Measurements from ENCODE around the gene ADAMTSL2. TPM values are rescaled to one million over a fixed set of nuclear protein-coding genes. Genes with fewer than 3 reads are reported as not detected.

The ADAMTSL2 gene
- total RNA-seq, 4 donors from 2014 or later, result 11.1 to 38.9 (median 26.9) TPM

DNA sequence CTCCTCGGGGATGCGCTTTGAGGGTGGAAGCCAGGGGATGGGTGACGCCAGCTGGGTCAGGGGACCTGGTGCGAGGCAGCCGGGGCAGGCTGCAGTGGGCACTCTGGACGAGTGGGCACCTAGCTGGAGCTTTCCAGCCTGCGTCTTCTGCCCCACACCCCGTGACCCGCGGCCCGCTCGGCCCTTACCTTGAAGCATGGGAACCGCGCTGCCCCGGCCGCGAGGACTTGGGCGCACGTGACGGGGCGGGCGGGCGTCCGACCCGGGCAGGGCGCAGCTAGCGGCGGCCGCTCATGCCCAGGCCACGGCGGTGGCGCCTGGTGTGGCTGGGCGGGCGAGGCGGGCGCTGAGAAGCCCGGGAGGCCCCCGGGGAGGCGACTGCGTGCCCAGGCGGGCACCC, 74.4 kb downstream of the ADAMTSL2 start:
- H3K36me3 ChIP-seq, result no peaks in the 10 kb centered on the region
- peaks cover 0 to 4% (median 0%) of the 10 kb centered on the region in 4 donors for H3K4me1 ChIP-seq
- peak overlapping the region in 1 of 4 donors; percentile 13 for H3K4me3 ChIP-seq
- WGBS, 2 donors, result 11 to 58% methylated on average over 4 to 25 of the region's 41 CpGs
- no peak for TF ChIP-seq POLR2A (IDR thresholded peaks at IDR 0.05)
- peaks cover 0 to 79% of the 10 kb centered on the region in 2 donors for H3K27me3 ChIP-seq
- DNase-seq (ENCODE audit: low spot score in 2 of 2), result no peak
- H3K9me3 ChIP-seq, result no peaks in the 10 kb centered on the region
- H3K27ac ChIP-seq, result no peak overlapping the region

DNA sequence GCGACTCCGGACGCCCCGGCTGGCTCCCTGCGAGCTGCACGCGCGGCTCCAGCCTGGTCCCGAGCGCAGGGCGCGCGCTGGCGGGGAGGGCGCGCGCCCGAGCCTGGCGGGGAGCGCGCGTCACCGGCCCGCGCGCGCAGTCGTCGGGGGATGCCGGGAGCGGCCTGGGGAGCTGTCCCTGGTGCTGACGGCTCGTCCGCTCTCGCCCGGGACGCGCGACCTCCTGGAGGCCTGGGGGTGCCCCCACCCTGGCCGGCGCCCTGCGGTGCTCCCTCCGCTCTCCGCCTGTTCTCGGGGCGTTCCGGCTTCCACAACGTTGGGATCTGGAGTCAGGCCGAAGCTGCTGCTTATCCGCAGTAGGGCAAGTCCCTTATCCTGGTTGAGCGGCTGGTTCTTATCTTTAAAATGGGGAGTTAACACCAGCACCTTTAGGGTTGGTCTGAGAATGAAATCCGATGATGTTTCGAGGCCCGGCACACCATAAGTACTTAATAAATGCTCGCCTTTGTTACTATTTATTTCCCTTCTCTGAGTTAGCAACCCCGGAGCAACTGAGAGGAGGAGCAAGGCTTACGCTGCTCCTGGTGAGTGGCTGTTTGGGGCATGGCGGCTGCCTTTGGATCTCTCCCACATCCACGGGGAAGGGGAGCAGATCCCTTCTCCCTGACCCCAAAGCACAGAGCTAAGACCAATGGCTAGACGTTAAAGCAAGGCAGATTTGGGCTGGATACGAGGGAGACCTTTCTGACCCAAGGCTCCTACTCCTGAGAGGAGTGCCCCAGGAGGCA, 75.0 kb downstream of the ADAMTSL2 start, which contains the start of gene FAM163B:
FAM163B (minus strand) TSS at position 79 of the 788 bp plus-strand sequence. CDS start 29,166 bp downstream, outside the sequence.
- H3K9me3 ChIP-seq, result no peaks in the 10 kb centered on the region
- peaks cover 0 to 83% of the 10 kb centered on the region in 2 donors for H3K27me3 ChIP-seq
- DNase-seq (ENCODE audit: low spot score in 2 of 2), result no peak
- WGBS, 2 donors, result 21 to 29% methylated on average over 18 to 19 of the region's 61 CpGs
- no peaks in the 10 kb centered on the region for H3K36me3 ChIP-seq
- H3K4me3 ChIP-seq, result peak within 1 kb of the TSS in 1 of 4 donors; percentile 13
- TF ChIP-seq EP300 (IDR thresholded peaks at IDR 0.05), result no peak
- TF ChIP-seq, protein P1, sequence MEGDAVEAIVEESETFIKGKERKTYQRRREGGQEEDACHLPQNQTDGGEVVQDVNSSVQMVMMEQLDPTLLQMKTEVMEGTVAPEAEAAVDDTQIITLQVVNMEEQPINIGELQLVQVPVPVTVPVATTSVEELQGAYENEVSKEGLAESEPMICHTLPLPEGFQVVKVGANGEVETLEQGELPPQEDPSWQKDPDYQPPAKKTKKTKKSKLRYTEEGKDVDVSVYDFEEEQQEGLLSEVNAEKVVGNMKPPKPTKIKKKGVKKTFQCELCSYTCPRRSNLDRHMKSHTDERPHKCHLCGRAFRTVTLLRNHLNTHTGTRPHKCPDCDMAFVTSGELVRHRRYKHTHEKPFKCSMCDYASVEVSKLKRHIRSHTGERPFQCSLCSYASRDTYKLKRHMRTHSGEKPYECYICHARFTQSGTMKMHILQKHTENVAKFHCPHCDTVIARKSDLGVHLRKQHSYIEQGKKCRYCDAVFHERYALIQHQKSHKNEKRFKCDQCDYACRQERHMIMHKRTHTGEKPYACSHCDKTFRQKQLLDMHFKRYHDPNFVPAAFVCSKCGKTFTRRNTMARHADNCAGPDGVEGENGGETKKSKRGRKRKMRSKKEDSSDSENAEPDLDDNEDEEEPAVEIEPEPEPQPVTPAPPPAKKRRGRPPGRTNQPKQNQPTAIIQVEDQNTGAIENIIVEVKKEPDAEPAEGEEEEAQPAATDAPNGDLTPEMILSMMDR (IDR thresholded peaks at IDR 0.05), result no peak
- no peak for TF ChIP-seq POLR2A (IDR thresholded peaks at IDR 0.05)
- no peak within 1 kb of the TSS for H3K27ac ChIP-seq
- peaks cover 0 to 4% (median 0%) of the 10 kb centered on the region in 4 donors for H3K4me1 ChIP-seq

DNA sequence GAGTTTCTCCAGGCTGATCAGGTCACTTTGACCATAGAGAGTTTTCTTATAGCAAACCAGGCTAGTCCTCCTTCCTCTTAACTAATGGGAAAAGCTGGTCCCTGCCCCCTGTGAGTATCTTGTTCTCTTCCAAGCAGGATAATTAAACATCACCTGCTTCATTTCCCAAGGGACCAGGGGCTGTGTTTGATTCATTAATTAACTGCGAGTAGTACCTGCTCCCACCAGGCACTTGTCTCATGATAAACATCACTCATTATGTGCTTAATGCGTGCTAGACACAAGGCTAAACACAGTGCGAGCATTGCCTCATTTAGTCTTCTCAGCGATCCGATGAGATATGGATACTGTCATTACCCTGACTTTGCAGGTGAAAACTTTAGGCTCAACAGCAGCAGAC, 76.3 kb downstream of the ADAMTSL2 start:
- Histone ChIP-seq H3K36me3 (no peaks in the 10 kb centered on the region), H3K27ac (no peak overlapping the region), H3K9me3 (no peaks in the 10 kb centered on the region), H3K27me3 (peaks cover 0 to 87% of the 10 kb centered on the region in 2 donors), H3K4me1 (peaks cover 0 to 4% (median 0%) of the 10 kb centered on the region in 4 donors), H3K4me3 (no peak overlapping the region)
- no peak for DNase-seq (ENCODE audit: low spot score in 2 of 2)
- 81 to 89% methylated on average over 5 of the region's 5 CpGs for WGBS, 2 donors
- no peak for TF ChIP-seq POLR2A (IDR thresholded peaks at IDR 0.05)
- TF ChIP-seq, protein P1 (IDR thresholded peaks at IDR 0.05), result no peak

DNA sequence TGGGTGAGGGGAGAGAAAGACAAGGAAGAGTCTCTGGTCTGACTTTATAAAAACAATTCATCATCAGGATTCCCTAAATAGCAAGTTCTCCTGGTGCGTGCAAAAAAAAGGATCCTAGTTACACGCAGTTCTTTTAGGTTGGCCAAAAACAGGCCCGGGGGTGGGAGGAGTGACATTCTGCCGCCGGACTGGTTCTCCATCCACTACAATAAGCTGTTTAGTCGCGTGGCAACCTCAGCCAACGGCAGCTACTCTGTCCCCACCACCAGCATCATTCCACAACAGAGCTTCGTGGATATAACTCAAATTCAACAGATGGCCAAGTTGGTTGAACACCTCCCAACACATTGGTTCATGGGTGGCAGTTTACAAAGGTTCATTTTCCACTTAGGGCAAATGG, 77.5 kb downstream of the ADAMTSL2 start:
- no peak for TF ChIP-seq EP300 (IDR thresholded peaks at IDR 0.05)
- no peak for TF ChIP-seq POLR2A (IDR thresholded peaks at IDR 0.05)
- TF ChIP-seq, protein P1 (IDR thresholded peaks at IDR 0.05), result no peak
- DNase-seq (ENCODE audit: low spot score in 2 of 2), result no peak
- Histone ChIP-seq H3K4me3 (no peak overlapping the region), H3K27me3 (peaks cover 0 to 87% of the 10 kb centered on the region in 2 donors), H3K4me1 (peaks cover 0 to 4% (median 0%) of the 10 kb centered on the region in 4 donors), H3K9me3 (no peaks in the 10 kb centered on the region), H3K27ac (no peak overlapping the region), H3K36me3 (no peaks in the 10 kb centered on the region)
- WGBS, 2 donors, result 80 to 88% methylated on average over 9 of the region's 9 CpGs

- no peak overlapping the region for H3K4me3 ChIP-seq
- H3K27ac ChIP-seq, result no peak overlapping the region
- no peak for TF ChIP-seq EP300 (IDR thresholded peaks at IDR 0.05)
- no peak for TF ChIP-seq POLR2A (IDR thresholded peaks at IDR 0.05)
- TF ChIP-seq, protein P1 (IDR thresholded peaks at IDR 0.05), result no peak
- peaks cover 0 to 4% (median 0%) of the 10 kb centered on the region in 4 donors for H3K4me1 ChIP-seq
- peaks cover 0 to 87% of the 10 kb centered on the region in 2 donors for H3K27me3 ChIP-seq
- 71 to 73% methylated on average over 8 of the region's 8 CpGs for WGBS, 2 donors
- no peaks in the 10 kb centered on the region for H3K36me3 ChIP-seq
- no peaks in the 10 kb centered on the region for H3K9me3 ChIP-seq
- no peak for DNase-seq (ENCODE audit: low spot score in 2 of 2)
Observed at GRCh38 chr9:133612816-133613215, 78.3 kb downstream of the ADAMTSL2 start.

Data from tibial nerve (tissue), 4 donors.